Breast epithelium (tissue), 3 donors: ENCODE results near the gene LIPC.

Experiments used
- CTCF ChIP-seq, 3 donors: fragments of 450-650 bp; IDR thresholded peaks; one replicate each; pipeline ENCODE4 v1.5.1; 2016 to 2017; ENCODE audit warnings: antibody characterized with exemption in 3 of 3, mild to moderate bottlenecking in 3 of 3, moderate library complexity in 3 of 3
- POLR2A ChIP-seq: fragments of 450-650 bp; IDR thresholded peaks from one replicate; pipeline ENCODE4 v1.6.1; 2016; ENCODE audit warnings: antibody characterized with exemption, mild to moderate bottlenecking, moderate library complexity

- TF ChIP-seq CTCF (IDR thresholded peaks at IDR 0.05) (no peak), POLR2A (no peak)
Observed at GRCh38 chr15:58440158-58440910, 8.5 kb downstream of the LIPC start.
